ENCODE results near the gene PDLIM7.
A peak's percentile ranks its signal among the peaks of the same experiment; 100 is the strongest.

Gene PDLIM7

DNA sequence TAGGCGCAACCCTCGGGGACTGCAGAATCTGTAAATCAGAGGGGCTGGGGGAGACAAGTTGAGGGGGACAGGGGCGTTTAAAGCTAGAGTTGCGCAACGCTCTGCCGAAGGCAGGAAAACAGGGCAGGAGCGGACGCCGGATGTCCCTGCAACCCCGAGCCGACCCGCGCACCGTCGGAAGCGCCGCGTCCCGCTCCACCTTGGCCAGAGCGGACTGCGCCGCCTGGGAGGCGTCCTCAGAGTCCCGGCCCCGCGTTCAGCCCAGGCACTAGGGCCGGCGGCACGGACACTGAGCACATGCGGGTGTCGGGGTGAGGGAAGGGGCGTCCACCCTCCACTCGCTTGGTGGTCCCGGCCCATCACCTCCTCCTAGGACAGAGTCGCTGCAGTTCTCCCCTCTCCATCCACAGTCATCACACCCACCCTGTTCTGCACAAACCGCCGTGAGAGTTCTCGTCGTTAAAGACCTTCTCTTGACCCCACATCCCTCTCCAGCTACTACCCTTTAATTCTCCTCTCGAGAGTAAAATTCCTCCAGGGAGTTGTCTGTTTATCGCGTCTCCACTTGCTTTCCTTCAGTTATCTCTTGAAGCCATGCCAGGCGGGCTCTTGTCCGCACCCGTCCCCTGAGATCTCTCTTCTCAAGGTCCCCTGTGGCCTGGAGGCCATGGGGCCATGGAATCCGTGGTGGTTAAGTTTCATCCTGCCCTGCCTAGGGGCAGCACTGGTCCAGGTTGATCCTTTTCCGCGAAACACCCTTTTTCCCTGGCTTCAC lies 796 bp upstream of the PDLIM7 start:
- H3K4me3 ChIP-seq (IDR thresholded peaks at IDR 0.05; ENCODE audit: insufficient read depth, low read depth, low read length): no peak overlapping the region
- TF ChIP-seq, protein P1, sequence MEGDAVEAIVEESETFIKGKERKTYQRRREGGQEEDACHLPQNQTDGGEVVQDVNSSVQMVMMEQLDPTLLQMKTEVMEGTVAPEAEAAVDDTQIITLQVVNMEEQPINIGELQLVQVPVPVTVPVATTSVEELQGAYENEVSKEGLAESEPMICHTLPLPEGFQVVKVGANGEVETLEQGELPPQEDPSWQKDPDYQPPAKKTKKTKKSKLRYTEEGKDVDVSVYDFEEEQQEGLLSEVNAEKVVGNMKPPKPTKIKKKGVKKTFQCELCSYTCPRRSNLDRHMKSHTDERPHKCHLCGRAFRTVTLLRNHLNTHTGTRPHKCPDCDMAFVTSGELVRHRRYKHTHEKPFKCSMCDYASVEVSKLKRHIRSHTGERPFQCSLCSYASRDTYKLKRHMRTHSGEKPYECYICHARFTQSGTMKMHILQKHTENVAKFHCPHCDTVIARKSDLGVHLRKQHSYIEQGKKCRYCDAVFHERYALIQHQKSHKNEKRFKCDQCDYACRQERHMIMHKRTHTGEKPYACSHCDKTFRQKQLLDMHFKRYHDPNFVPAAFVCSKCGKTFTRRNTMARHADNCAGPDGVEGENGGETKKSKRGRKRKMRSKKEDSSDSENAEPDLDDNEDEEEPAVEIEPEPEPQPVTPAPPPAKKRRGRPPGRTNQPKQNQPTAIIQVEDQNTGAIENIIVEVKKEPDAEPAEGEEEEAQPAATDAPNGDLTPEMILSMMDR (conservative IDR thresholded peaks at IDR 0.05; ENCODE audit: low read depth, low read length): no peak
- no peak overlapping the region for H3K9ac ChIP-seq
- no peaks in the 10 kb centered on the region for H3K79me2 ChIP-seq (ENCODE audit: insufficient read depth, low read depth)
- peaks cover 3% of the 10 kb centered on the region for H3K4me1 ChIP-seq (ENCODE audit: low read depth, poor library complexity, severe bottlenecking)
- H3K36me3 ChIP-seq (ENCODE audit: insufficient read depth): no peaks in the 10 kb centered on the region
- H3K27ac ChIP-seq: no peak overlapping the region
- peak overlapping the region; percentile 46; the same call in 1 of the 2 replicates for H3K4me2 ChIP-seq
- no peak overlapping the region; the same call in 1 of the 2 replicates for H2AFZ ChIP-seq (ENCODE audit: low read depth)
- H4K20me1 ChIP-seq (ENCODE audit: insufficient read depth): no peaks in the 10 kb centered on the region
- H3K27me3 ChIP-seq (ENCODE audit: insufficient read depth, low read depth): no peaks in the 10 kb centered on the region

DNA sequence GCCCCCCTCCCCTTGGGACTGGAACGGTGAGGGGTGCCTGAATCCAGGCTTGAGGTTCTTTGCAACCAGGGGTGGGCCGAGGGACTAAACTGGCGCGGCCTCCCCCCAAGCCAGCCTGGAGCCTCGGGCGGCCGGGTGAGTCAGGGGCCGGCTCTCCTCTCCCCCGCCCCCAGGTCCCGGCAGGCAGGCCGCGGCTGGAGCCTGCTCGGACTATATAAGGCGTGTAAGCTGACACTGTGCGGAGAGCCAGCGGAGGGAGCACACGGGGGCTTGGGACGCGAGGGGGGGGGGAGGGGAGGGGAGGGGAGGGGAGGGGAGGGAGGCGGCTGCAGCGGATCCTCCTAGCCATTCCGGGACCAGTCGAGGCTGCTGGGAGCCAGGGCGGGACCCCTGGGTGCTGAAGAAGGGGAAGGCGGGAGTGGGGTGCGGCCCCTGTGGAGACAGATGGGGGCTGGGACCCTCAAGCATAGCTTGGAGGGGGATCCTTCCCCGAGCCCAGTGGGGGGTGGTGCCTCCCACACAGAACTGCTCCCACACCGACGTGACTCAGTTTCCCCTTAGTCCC lies 595 bp downstream of the PDLIM7 start:
- Histone ChIP-seq H3K27me3 (ENCODE audit: insufficient read depth, low read depth) (no peaks in the 10 kb centered on the region), H3K4me3 (IDR thresholded peaks at IDR 0.05; ENCODE audit: insufficient read depth, low read depth, low read length) (no peak overlapping the region), H3K4me1 (ENCODE audit: low read depth, poor library complexity, severe bottlenecking) (peaks cover 3% of the 10 kb centered on the region), H3K4me2 (peak overlapping the region; percentile 33), H4K20me1 (ENCODE audit: insufficient read depth) (no peaks in the 10 kb centered on the region), H2AFZ (ENCODE audit: low read depth) (peak overlapping the region; percentile 47), H3K27ac (no peak overlapping the region), H3K9ac (no peak overlapping the region; the same call in 1 of the 2 replicates), H3K36me3 (ENCODE audit: insufficient read depth) (no peaks in the 10 kb centered on the region), H3K79me2 (ENCODE audit: insufficient read depth, low read depth) (no peaks in the 10 kb centered on the region)
- TF ChIP-seq, protein P1 (conservative IDR thresholded peaks at IDR 0.05; ENCODE audit: low read depth, low read length): no peak

- TF ChIP-seq, protein P1 (conservative IDR thresholded peaks at IDR 0.05; ENCODE audit: low read depth, low read length): 0 out of 2 replicates have a peak, but pooled peaks have one; percentile 21
- Histone ChIP-seq H3K4me2 (no peak overlapping the region), H4K20me1 (ENCODE audit: insufficient read depth) (no peaks in the 10 kb centered on the region), H3K79me2 (ENCODE audit: insufficient read depth, low read depth) (no peaks in the 10 kb centered on the region), H3K4me3 (IDR thresholded peaks at IDR 0.05; ENCODE audit: insufficient read depth, low read depth, low read length) (no peak overlapping the region), H3K4me1 (ENCODE audit: low read depth, poor library complexity, severe bottlenecking) (peaks cover 3% of the 10 kb centered on the region), H3K36me3 (ENCODE audit: insufficient read depth) (no peaks in the 10 kb centered on the region), H3K9ac (no peak overlapping the region), H3K27me3 (ENCODE audit: insufficient read depth, low read depth) (no peaks in the 10 kb centered on the region), H3K27ac (no peak overlapping the region), H2AFZ (ENCODE audit: low read depth) (no peak overlapping the region)
Measured at GRCh38 chr5:177496070-177496726, 1.2 kb downstream of the PDLIM7 start.

DNA sequence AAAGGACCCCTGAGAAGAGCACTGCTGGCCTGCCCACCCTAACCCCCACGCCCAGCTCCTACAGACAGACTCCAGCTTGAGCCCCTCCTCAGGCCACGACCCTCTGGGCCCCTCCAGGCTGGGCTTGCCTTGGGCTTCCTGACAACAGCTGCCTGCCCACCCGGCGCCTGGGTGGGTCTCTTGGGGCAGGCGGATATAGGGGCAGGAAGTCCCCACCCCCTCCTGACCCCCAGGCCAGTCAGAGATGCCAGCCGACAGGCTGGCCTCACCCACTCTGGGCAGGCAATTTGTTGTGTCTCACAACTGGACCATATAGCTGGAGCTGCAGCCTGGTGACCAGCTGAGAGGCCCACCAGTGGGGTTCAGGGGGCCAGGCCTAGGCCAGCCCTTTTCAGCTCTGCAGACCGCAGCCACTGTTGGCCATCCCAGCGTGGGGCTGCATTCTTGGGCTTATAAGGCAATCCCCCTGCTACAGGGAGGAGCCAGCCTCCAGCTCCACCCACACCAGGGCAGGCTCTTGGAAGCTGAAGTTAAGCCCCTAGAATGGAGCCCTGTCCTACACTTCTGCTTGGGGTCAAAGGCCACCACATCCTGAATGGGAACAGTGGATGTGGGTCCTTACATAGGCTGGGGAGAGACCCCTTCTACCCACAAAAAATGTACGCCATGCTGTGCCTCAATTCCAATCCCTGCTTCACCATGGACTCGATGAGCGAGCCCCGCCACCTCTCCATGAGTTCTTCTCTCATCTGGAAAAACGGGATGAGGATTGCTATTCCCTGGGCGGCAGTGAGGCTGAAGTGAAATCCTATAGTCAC lies 2.0 kb downstream of the PDLIM7 start:
- Histone ChIP-seq H3K36me3 (ENCODE audit: insufficient read depth) (no peaks in the 10 kb centered on the region), H3K9ac (no peak overlapping the region), H3K27me3 (ENCODE audit: insufficient read depth, low read depth) (no peaks in the 10 kb centered on the region), H3K79me2 (ENCODE audit: insufficient read depth, low read depth) (no peaks in the 10 kb centered on the region), H3K4me2 (no peak overlapping the region), H4K20me1 (ENCODE audit: insufficient read depth) (no peaks in the 10 kb centered on the region), H3K27ac (no peak overlapping the region), H3K4me1 (ENCODE audit: low read depth, poor library complexity, severe bottlenecking) (peaks cover 3% of the 10 kb centered on the region), H2AFZ (ENCODE audit: low read depth) (no peak overlapping the region), H3K4me3 (IDR thresholded peaks at IDR 0.05; ENCODE audit: insufficient read depth, low read depth, low read length) (no peak overlapping the region)
- TF ChIP-seq, protein P1 (conservative IDR thresholded peaks at IDR 0.05; ENCODE audit: low read depth, low read length): no peak
